Ovary (tissue), 3 donors: ENCODE data around the gene IQGAP2.

ENCODE experiments used
- EP300 ChIP-seq: sonication (generic); formaldehyde crosslinking; IDR thresholded peaks from one replicate; pipeline ENCODE4 v1.6.1; 2017; ENCODE audit warnings: antibody characterized with exemption
- POLR2A ChIP-seq: fragments of 450-650 bp; IDR thresholded peaks from one replicate; pipeline ENCODE4 v1.6.1; 2017; ENCODE audit warnings: antibody characterized with exemption, mild to moderate bottlenecking, moderate library complexity
- TF ChIP-seq, protein P1 (sequence below), 3 donors: fragments of 450-650 bp in 2 of 3; fragments of 200-600 bp in 1 of 3; IDR thresholded peaks; one replicate each; pipeline versions ENCODE4 v1.5.1 to v1.8.0; 2016 to 2022; ENCODE audit warnings: antibody characterized with exemption in 3 of 3, mild to moderate bottlenecking in 1 of 3
- donor health status: DM: no; HTN: no; CAD: no.

DNA sequence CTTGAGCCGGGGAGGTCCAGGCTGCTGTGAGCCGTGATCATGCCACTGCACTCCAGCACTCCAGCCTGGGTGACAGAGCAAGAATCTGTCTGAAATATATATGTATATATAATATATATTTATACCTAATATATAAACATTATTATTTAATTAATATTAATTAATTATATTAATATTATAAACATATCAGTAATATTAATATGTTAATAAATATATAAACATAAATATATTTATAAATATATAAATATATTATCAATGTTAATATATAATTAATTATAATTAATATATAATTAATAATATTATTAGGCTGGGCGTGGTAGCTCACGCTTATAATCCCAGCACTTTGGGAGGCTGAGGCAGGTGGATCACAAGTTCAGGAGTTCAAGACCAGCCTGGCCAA is 354.0 kb downstream of the IQGAP2 start:
- TF ChIP-seq, protein P1, sequence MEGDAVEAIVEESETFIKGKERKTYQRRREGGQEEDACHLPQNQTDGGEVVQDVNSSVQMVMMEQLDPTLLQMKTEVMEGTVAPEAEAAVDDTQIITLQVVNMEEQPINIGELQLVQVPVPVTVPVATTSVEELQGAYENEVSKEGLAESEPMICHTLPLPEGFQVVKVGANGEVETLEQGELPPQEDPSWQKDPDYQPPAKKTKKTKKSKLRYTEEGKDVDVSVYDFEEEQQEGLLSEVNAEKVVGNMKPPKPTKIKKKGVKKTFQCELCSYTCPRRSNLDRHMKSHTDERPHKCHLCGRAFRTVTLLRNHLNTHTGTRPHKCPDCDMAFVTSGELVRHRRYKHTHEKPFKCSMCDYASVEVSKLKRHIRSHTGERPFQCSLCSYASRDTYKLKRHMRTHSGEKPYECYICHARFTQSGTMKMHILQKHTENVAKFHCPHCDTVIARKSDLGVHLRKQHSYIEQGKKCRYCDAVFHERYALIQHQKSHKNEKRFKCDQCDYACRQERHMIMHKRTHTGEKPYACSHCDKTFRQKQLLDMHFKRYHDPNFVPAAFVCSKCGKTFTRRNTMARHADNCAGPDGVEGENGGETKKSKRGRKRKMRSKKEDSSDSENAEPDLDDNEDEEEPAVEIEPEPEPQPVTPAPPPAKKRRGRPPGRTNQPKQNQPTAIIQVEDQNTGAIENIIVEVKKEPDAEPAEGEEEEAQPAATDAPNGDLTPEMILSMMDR (IDR thresholded peaks at IDR 0.05) = no peak
- TF ChIP-seq EP300 = no peak
- TF ChIP-seq POLR2A = no peak
